ENCODE measurements around the gene ARID1B.

DNA sequence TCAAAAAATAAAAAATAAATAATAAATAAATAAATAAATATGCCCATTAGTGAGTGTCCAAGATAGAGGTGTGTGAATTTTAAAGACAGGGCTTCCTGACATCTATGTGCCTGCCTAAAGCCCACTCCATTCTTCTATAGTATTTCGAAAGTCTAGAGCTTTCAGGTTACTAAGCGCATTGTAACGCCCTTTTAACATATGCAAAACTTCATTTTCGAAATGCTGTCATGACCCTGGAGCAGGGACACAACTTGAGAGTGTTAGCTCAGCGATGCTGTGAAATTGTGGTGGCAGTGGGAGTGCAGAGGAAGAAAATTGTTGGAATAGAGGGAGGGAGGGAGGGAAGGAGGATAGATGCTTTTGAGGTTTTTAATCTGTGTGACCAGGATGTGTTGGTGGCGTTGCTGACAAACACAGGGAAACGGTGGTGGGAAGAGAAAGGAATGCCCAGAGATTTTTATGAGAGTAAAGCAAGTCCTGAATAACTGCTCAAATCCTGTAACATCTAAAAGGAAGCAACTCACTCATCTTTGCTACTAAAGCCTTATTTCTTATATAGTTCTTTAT is 169.3 kb downstream of the ARID1B start:
- TF ChIP-seq, protein P1, sequence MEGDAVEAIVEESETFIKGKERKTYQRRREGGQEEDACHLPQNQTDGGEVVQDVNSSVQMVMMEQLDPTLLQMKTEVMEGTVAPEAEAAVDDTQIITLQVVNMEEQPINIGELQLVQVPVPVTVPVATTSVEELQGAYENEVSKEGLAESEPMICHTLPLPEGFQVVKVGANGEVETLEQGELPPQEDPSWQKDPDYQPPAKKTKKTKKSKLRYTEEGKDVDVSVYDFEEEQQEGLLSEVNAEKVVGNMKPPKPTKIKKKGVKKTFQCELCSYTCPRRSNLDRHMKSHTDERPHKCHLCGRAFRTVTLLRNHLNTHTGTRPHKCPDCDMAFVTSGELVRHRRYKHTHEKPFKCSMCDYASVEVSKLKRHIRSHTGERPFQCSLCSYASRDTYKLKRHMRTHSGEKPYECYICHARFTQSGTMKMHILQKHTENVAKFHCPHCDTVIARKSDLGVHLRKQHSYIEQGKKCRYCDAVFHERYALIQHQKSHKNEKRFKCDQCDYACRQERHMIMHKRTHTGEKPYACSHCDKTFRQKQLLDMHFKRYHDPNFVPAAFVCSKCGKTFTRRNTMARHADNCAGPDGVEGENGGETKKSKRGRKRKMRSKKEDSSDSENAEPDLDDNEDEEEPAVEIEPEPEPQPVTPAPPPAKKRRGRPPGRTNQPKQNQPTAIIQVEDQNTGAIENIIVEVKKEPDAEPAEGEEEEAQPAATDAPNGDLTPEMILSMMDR (IDR thresholded peaks at IDR 0.05), result no peak
- TF ChIP-seq EP300 (IDR thresholded peaks at IDR 0.05; ENCODE audit: low read depth), result no peak

Data from transverse colon (tissue), 3 donors.